Activated T-helper 2 cell treated with anti-CD3 and anti-CD28 coated beads, Interferon-gamma antibody, Interleukin-2, Interleukin-4, amounts not matched to agents 10 μg/mL and 5 μg/mL and 100 μg/mL, durations not matched to agents 14 hours and 24 hours and 36 hours (primary cell): ENCODE data around the gene HID1. TPM values are rescaled to one million over a fixed set of nuclear protein-coding genes. Genes with fewer than 3 reads are reported as not detected.
"Not testable (repeated sequence)": the region's sequence is repeated elsewhere in the genome, so short reads cannot be mapped to it uniquely, and the experiment has no call there.

Source experiments
- DNase-seq: peaks from one replicate; pipeline ENCODE4 v3.0.0; 2021; ENCODE audit warnings: low spot score
- H3K27ac Mint-ChIP-seq: one replicate; pipeline ENCODE4 v1.8.0; 2021; ENCODE audit warnings: mixed read lengths
- H3K27me3 Mint-ChIP-seq: one replicate; pipeline ENCODE4 v1.8.0; 2021; ENCODE audit warnings: low read depth, mixed read lengths
- H3K36me3 Mint-ChIP-seq: one replicate; pipeline ENCODE4 v1.8.0; 2021; ENCODE audit warnings: low read depth, mixed read lengths
- H3K4me1 Mint-ChIP-seq: one replicate; pipeline ENCODE4 v1.8.0; 2021; ENCODE audit warnings: low read depth, mixed read lengths
- H3K4me3 Mint-ChIP-seq: one replicate; pipeline ENCODE4 v1.8.0; 2021; ENCODE audit warnings: low read depth, mild to moderate bottlenecking, moderate library complexity, mixed read lengths
- H3K9me3 Mint-ChIP-seq: one replicate; pipeline ENCODE4 v1.8.0; 2021; ENCODE audit warnings: mixed read lengths
- intact Hi-C: fragments of 100-400 bp; cut with micrococcal nuclease; formaldehyde crosslinking; loops from one replicate; pipeline ENCODE4 v1.15.1; 2023
- total RNA-seq: library from RNA; stranded (reverse); gene quantifications from 2 replicates; pipeline ENCODE4 v1.2.3, GENCODE V29; 2022

HID1 gene
- total RNA-seq, 1 donor from 2014 or later: 0.37 TPM

DNA sequence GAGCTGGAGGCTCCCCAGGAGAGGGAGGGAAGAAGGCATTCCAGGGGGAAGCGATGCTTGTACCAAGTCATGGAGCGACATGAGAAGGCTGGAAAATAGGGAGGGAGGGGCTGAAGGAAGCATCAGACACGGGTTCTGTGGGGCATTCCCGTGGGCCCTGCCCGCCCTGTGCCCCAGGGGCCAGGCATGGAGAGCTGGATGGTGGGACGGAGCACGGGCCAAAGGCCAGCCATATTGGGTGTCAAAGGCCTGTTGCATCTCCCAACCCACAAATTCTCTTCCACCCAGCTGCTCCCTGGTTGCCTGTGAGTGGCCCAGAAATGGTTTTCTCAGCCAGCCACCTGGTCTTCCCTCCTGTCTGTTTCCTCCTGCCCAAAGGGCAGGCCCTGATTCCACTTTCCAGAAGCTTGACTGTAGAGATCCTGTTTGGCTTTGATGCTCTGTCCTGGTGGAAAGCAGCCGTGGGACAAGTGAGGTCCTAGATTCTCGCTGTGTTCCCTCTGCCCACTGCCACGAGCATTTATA is 18.1 kb upstream of the HID1 start:
- Mint-ChIP-seq H3K4me1 (peaks cover 9% of the 10 kb centered on the region), H3K27ac (no peak overlapping the region), H3K4me3 (no peak overlapping the region), H3K27me3 (peaks cover 31% of the 10 kb centered on the region), H3K36me3 (no peaks in the 10 kb centered on the region), H3K9me3 (no peaks in the 10 kb centered on the region)
- DNase-seq: no peak
- intact Hi-C loops: no loop called here

GRCh38 chr17:74987909-74988711 is 15.6 kb upstream of the HID1 start:
- intact Hi-C loops: loop anchor here (10.0 kb wide), 2 partner anchors 127 to 203 kb away; no protein-coding TSS in a partner anchor
- H3K27me3 Mint-ChIP-seq: peaks cover 41% of the 10 kb centered on the region
- no peak for DNase-seq
- H3K36me3 Mint-ChIP-seq: no peaks in the 10 kb centered on the region
- H3K4me3 Mint-ChIP-seq: peak overlapping the region; percentile 69
- no peak overlapping the region for H3K27ac Mint-ChIP-seq
- peaks cover 10% of the 10 kb centered on the region for H3K4me1 Mint-ChIP-seq
- H3K9me3 Mint-ChIP-seq: no peaks in the 10 kb centered on the region

DNA sequence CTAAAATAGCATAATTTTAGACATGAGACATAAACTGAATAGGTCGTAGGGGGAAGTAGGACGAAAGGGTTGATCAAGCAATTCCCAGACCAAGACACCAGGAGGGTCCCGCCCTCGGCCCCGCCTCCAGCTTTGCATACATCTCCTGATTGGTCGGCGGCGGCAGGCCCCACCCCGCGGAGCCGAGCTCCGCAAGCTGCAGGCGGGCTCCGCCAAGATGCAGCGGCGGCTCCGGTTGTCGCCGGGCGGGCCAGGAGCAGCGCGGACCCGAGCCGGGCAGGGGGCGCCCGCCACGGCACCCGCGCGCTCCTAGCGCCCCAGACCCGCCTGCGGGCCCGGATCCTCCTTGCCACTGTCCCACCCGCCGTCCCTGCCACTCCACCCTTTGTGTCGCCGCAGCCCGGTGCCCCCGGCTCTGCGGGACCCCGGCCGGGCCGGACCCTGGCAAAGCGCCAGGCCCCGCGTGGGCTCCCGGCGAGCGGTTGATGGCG is 14.9 kb upstream of the HID1 start, which contains the start of gene CDR2L:
Gene CDR2L (plus strand): TSS at position 215 of the 491 bp plus-strand sequence. CDS start 412 bp downstream, outside the sequence.
- peaks cover 10% of the 10 kb centered on the region for H3K4me1 Mint-ChIP-seq
- H3K27ac Mint-ChIP-seq: no peak within 1 kb of the TSS
- peak within 1 kb of the TSS; percentile 83 for H3K4me3 Mint-ChIP-seq
- intact Hi-C loops: loop anchor here (10.0 kb wide), 2 partner anchors 127 to 203 kb away; no protein-coding TSS in a partner anchor
- peak; percentile 88 for DNase-seq
- H3K27me3 Mint-ChIP-seq: peaks cover 35% of the 10 kb centered on the region
- no peaks in the 10 kb centered on the region for H3K9me3 Mint-ChIP-seq
- no peaks in the 10 kb centered on the region for H3K36me3 Mint-ChIP-seq

- intact Hi-C loops: loop anchor here (10.0 kb wide), 2 partner anchors 129 to 201 kb away; no protein-coding TSS in a partner anchor
- no peaks in the 10 kb centered on the region for H3K36me3 Mint-ChIP-seq
- no peak overlapping the region for H3K4me3 Mint-ChIP-seq
- H3K9me3 Mint-ChIP-seq: no peaks in the 10 kb centered on the region
- H3K4me1 Mint-ChIP-seq: peaks cover 17% of the 10 kb centered on the region
- no peak overlapping the region for H3K27ac Mint-ChIP-seq
- DNase-seq: no peak
- peaks cover 33% of the 10 kb centered on the region for H3K27me3 Mint-ChIP-seq
Observed at GRCh38 chr17:74986206-74986576, 13.6 kb upstream of the HID1 start.

DNA sequence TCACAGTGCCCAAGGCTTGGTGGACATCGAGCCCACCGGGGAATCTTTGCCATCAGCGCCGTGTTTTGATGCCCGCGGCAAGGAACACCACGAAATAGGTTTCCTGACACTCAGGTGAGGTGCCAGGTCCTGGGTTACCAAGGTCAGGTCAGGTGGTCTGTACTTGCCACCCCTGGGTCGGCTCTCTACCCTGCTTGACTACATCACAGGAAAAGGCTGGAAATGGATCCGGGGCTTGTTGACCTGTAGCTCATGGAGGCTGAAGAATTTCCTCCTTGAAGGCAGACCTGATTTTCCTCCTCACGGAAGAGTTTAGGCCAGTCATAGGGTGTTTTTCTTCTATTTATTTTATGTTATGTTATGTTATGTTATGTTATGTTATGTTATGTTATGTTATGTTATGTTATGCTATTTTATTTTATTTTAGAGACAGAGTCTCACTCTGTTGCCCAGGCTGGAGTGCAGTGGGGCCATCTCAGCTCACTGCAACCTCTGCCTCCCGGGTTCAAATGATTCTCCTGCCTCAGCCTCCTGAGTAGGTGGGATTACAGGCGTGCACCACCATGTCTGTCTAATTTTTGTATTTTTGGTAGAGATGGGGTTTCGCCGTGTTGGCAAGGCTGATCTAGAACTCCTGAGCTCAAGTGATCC is 10.2 kb upstream of the HID1 start:
- not testable (repeated sequence) for DNase-seq, H3K9me3 Mint-ChIP-seq, H3K27ac Mint-ChIP-seq, H3K36me3 Mint-ChIP-seq
- peaks cover 19% of the 10 kb centered on the region for H3K4me1 Mint-ChIP-seq
- peaks cover 38% of the 10 kb centered on the region for H3K27me3 Mint-ChIP-seq
- H3K4me3 Mint-ChIP-seq: peak overlapping the region; percentile 76
- intact Hi-C loops: loop anchor here (2.0 to 10.0 kb wide), 4 partner anchors 30 to 198 kb away; partner anchors contain the start of gene MRPL58

- Mint-ChIP-seq H3K36me3 (no peaks in the 10 kb centered on the region), H3K27me3 (peaks cover 37% of the 10 kb centered on the region), H3K4me3 (peak overlapping the region; percentile 76), H3K27ac (peak overlapping the region; percentile 29), H3K4me1 (peaks cover 17% of the 10 kb centered on the region), H3K9me3 (no peaks in the 10 kb centered on the region)
- peak; percentile 77 for DNase-seq
- intact Hi-C loops: loop anchor here (2.0 to 10.0 kb wide), 4 partner anchors 31 to 197 kb away; partner anchors contain the start of gene MRPL58
Observed at GRCh38 chr17:74981979-74982662, 9.6 kb upstream of the HID1 start.

DNA sequence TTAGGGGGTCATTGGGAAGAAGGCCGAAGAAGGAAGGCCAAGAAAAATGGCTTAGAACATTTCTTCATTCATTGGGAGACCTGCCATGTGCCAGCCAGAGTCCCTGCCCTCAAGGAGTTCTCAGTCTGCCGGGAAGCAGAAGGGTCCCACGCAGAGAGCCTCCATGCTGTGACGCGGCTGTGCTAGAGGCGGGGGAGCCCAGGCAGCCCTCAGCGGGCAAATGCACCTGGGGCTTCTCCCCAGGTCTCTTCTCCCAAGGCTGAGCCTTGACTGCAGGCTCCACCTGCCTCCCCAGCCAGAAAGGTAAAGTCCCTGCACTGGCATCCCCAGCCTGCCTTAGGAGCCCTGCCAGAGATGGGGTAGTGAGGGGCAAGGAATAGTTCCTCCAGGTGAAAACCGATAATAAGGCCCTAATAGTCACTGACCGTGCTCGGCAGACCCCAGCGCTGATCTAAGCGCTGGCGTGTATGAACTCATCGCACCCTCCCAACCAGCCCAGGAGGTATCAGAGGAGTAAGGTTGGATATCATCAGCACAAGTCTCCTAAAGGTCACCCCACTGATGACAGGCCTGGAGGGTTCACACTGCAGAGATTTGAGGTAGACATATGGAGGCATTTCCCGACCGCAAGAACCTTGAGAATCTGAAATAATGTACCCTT is 8.9 kb upstream of the HID1 start:
- Mint-ChIP-seq H3K4me1 (peaks cover 12% of the 10 kb centered on the region), H3K9me3 (no peaks in the 10 kb centered on the region), H3K27me3 (peaks cover 35% of the 10 kb centered on the region), H3K4me3 (peak overlapping the region; percentile 76), H3K27ac (peak overlapping the region; percentile 29), H3K36me3 (no peaks in the 10 kb centered on the region)
- intact Hi-C loops: loop anchor here (5.0 to 10.0 kb wide), 3 partner anchors 51 to 197 kb away; no protein-coding TSS in a partner anchor
- DNase-seq: no peak

- Mint-ChIP-seq H3K4me3 (no peak overlapping the region), H3K36me3 (no peaks in the 10 kb centered on the region), H3K27ac (no peak overlapping the region), H3K9me3 (no peaks in the 10 kb centered on the region), H3K4me1 (peaks cover 10% of the 10 kb centered on the region), H3K27me3 (peaks cover 29% of the 10 kb centered on the region)
- intact Hi-C loops: loop anchor here (5.0 to 10.0 kb wide), 3 partner anchors 53 to 195 kb away; no protein-coding TSS in a partner anchor
- no peak for DNase-seq
Observed at GRCh38 chr17:74979408-74980146, 7.0 kb upstream of the HID1 start.

GRCh38 chr17:74978240-74978639 is 5.7 kb upstream of the HID1 start:
- Mint-ChIP-seq H3K4me3 (no peak overlapping the region), H3K27ac (no peak overlapping the region), H3K9me3 (no peaks in the 10 kb centered on the region), H3K4me1 (peaks cover 9% of the 10 kb centered on the region), H3K36me3 (no peaks in the 10 kb centered on the region), H3K27me3 (peaks cover 26% of the 10 kb centered on the region)
- no peak for DNase-seq
- intact Hi-C loops: no loop called here

GRCh38 chr17:74977802-74978201 is 5.2 kb upstream of the HID1 start:
- H3K9me3 Mint-ChIP-seq: no peaks in the 10 kb centered on the region
- no peaks in the 10 kb centered on the region for H3K36me3 Mint-ChIP-seq
- H3K4me1 Mint-ChIP-seq: peaks cover 13% of the 10 kb centered on the region
- H3K27me3 Mint-ChIP-seq: peaks cover 30% of the 10 kb centered on the region
- DNase-seq: no peak
- no peak overlapping the region for H3K27ac Mint-ChIP-seq
- intact Hi-C loops: no loop called here
- H3K4me3 Mint-ChIP-seq: no peak overlapping the region

- no peak overlapping the region for H3K4me3 Mint-ChIP-seq
- peaks cover 38% of the 10 kb centered on the region for H3K27me3 Mint-ChIP-seq
- peaks cover 6% of the 10 kb centered on the region for H3K4me1 Mint-ChIP-seq
- no peaks in the 10 kb centered on the region for H3K9me3 Mint-ChIP-seq
- DNase-seq: no peak
- intact Hi-C loops: no loop called here
- no peak overlapping the region for H3K27ac Mint-ChIP-seq
- no peaks in the 10 kb centered on the region for H3K36me3 Mint-ChIP-seq
Observed at GRCh38 chr17:74975943-74976342, 3.4 kb upstream of the HID1 start.
